GM12872 (cell line): ENCODE measurements around the gene ADGRG3.

ENCODE experiments used
- TF ChIP-seq, protein P1 (sequence below): IDR thresholded peaks from 3 replicates; pipeline ENCODE4 v1.5.1; 2011; ENCODE audit warnings: low read depth, mild to moderate bottlenecking, low read length, moderate library complexity; ENCODE audit not compliant: insufficient read depth

Gene ADGRG3

DNA sequence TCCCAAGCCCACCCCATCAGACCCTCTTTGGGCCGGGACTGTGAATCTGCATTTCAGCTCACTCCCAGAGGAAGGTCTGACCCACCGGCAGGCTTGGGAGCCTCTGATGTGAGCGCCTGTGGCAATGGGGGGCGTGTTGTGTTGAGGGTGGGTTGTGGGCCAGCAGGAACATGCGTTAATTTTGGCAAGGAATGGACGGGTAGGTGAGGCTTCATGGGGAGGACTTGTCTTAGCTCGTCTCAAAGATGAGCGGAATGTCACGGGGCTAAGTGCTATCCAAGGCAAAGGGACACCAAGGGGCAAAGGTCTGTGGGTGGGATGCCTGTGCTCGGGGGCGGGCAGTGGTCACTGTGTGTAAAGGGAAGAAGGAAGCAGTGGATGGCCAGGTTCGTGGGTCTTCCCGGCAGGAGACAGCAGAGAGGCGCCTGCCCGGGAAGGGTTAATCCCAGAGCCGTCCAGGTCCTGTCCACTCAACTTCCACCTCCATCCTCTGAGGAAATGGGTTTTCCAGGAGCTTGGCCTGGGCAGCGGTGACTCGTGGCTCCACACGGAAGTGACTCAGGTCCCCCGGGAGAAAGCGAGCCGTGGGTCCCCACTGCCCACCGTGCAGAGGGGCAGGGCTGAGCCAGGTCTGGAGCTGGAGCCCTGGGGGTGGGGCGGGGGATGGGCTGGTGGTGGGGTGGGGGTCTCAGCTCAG, 22.3 kb upstream of the ADGRG3 start:
- TF ChIP-seq, protein P1, sequence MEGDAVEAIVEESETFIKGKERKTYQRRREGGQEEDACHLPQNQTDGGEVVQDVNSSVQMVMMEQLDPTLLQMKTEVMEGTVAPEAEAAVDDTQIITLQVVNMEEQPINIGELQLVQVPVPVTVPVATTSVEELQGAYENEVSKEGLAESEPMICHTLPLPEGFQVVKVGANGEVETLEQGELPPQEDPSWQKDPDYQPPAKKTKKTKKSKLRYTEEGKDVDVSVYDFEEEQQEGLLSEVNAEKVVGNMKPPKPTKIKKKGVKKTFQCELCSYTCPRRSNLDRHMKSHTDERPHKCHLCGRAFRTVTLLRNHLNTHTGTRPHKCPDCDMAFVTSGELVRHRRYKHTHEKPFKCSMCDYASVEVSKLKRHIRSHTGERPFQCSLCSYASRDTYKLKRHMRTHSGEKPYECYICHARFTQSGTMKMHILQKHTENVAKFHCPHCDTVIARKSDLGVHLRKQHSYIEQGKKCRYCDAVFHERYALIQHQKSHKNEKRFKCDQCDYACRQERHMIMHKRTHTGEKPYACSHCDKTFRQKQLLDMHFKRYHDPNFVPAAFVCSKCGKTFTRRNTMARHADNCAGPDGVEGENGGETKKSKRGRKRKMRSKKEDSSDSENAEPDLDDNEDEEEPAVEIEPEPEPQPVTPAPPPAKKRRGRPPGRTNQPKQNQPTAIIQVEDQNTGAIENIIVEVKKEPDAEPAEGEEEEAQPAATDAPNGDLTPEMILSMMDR: no peak

DNA sequence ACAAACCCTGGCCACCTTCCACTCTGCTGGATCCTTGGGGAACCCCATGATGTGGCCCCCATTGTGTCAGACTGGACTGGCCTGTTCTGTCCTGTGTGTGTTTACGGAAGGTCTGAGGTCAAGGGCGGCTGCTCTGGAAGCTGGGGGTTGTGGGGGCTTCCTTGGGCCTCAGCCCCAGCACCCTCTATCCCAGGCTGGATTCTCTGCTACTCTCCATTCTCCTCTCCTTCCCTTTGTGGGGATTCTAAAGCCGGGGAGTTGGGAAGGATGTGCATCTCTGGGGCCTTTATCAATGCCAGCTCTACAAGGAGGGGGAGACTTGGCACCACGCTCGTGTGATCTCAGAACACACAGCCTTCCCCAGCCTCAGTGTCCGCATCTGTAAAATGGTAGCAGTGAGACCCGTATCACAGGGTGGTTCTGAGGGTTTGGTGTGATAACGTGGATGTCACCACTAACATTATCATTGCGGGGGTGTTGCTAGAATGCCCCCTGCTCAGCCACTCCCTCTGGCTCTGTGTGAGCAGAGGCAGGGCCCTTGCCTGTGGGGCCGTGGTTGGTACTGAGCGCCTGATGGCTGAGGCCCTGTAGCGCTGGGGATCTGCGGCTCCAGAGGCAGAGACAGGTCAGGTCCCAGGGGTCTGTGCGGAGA, 21.6 kb upstream of the ADGRG3 start:
- TF ChIP-seq, protein P1: no peak

DNA sequence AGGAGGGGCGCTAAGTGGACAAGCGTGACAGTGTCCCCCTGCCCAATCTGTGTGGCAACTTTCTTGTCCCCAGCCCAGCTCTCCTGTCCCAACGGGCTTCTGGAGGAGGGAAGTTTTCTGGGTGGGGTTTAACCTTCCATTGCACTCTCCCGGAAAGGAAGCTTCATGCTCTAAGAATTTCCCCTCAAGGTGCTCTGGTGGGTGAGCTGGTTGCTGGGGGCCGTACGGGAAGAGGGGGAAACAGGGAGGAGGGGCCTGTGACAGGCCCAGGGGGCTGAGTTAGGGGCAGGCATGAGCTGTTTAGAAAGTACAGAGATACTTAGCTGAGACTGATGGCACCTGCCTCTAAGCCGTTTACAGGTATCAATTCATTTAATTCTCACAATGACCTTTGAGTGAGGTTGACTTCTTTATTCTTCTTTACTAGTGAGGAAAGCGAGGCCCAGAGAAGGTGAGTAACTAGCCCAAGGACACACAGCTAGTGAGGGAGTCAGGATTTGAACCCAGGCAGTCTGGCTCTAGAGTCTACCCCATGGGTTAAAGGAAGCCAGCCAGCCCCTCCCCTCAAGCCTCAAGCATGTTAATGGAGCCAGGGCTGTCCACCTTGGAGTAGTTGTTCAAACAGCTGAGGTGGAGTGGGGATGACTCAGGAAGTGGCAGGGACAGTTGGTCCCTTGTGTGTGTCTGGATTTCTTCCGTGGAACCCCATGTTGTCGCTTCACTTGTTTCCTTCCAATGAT, 20.8 kb upstream of the ADGRG3 start:
- TF ChIP-seq, protein P1: no peak

DNA sequence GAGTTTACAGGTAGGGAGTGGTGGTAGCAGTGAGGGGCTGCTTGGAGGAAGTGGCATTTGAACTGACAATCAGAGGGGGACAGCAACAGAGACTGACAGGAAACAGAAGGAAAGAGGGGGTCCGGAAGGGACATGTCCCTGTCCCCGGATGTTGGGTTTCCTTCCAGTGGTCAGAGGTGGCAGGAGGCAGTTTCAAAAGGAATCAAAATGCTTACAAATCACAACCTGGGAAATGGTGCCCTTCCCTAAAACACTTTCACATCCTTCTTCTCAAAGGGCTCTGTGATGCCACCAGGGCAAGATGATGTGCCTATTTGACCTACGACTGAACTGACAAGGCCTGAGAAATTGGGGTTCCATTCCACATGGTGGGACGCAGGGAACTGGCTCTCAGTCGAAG, 20.0 kb upstream of the ADGRG3 start:
- TF ChIP-seq, protein P1: no peak

DNA sequence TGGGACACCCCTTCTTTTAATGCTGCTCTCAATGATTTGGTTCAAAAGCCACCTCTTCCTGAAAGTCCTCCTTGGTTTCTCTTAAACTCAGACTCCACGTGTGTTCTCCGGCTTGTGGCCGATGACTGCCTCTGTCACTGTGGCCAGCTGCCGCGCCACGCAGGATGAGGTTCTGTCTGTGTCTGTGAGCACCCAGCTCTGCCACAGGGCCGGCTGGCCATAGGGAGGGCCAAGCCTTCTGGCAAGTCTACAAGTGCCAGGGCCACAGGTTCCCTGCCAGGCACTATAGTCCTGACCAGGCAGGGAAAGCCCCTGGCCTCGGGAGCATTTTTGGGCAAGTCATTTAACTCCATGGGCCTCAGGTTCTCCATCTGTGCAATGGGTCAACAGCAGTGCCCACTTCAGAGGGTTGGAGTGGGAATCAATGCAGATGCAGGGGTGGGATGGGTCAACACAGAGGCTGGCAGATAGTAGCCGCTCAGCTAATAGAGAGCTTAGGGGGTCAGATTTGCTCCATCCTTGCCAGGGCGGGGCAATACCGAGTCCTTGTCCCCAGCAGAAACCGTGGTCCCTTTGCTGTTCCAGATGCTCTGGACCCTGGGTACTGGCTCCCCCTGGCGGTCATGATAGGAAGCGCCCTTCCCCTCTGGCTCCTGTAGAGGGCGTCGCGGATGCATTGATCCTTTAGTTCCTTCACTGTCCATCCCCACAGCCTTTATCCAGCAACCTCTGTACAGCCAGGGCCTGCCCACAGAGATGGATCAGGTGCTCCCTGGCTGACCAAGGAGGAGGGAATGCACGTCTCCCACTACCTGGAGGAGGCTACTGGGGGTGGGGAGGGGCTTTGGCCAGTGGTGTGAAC, 19.3 kb upstream of the ADGRG3 start:
- TF ChIP-seq, protein P1: peak; percentile 100

DNA sequence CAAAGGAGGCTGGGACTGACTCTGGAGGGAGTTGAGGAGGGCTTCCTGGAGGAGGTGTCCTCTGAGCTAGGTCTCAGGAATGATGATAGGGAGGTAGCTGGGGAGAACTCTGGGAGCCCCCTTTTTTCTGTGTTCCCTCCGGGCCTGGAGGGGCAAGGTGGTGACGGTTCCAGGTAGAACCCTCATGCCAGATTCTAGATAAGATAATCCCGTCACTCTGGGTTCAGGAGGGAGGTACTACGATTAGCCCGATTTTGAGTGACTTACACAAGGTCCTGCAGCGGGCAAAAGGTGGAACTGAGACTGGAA, 18.7 kb upstream of the ADGRG3 start:
- TF ChIP-seq, protein P1: no peak

DNA sequence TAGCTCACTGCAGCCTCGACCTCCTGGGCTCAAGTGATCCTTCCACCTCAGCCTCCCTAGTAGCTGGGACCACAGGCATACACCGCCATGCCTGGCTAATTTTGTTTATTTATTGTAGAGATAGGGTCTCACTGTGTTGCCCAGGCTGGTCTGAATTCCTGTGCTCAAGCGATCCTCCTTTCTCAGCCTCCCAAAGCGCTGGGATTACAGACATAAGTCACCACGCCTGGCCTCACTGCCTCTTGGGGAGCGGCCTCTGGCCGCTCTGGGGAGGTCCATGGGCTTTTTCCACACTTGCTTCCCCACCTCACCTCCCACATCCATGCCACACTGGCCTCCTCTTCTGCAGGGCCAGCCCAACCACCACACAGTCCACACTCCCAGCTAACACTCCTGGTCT, 18.3 kb upstream of the ADGRG3 start:
- TF ChIP-seq, protein P1: no peak
